GM23338 (cell line): ENCODE results near the gene SLC5A6. TPM values are rescaled to one million over a fixed set of nuclear protein-coding genes. Genes with fewer than 3 reads are reported as not detected.

Source experiments
- ATAC-seq: fragments of 200-7000 bp; cut with Tn5 transposase; 3 replicates; pipeline ENCODE4 v1.9.1; 2020
- DNase-seq: peaks from one replicate; pipeline ENCODE4 v3.0.0-alpha.2; 2015; ENCODE audit warnings: low spot score
- H2AFZ ChIP-seq: fragments of 200-600 bp; sonication (generic); 2 replicates; pipeline ENCODE4 v1.8.0; 2016; ENCODE audit warnings: antibody characterized with exemption, mild to moderate bottlenecking, moderate library complexity
- H3F3A ChIP-seq: fragments of 200-600 bp; sonication (generic); replicated peaks from 2 replicates; pipeline ENCODE4 v1.8.0; 2017; ENCODE audit warnings: antibody characterized with exemption, mixed run types, low read depth
- H3K27ac ChIP-seq: fragments of 200-600 bp; sonication (generic); 2 replicates; pipeline ENCODE4 v1.6.1; 2016; ENCODE audit warnings: low read depth
- H3K27me3 ChIP-seq: fragments of 200-600 bp; sonication (generic); 2 replicates; pipeline ENCODE4 v1.8.0; 2016; ENCODE audit warnings: mild to moderate bottlenecking, mixed run types, moderate library complexity; ENCODE audit not compliant: insufficient read depth
- H3K36me3 ChIP-seq: fragments of 200-600 bp; sonication (generic); 2 replicates; pipeline ENCODE4 v1.8.0; 2016; ENCODE audit warnings: mild to moderate bottlenecking; ENCODE audit not compliant: insufficient read depth
- H3K4me1 ChIP-seq: fragments of 200-600 bp; sonication (generic); 2 replicates; pipeline ENCODE4 v1.8.0; 2016; ENCODE audit warnings: mild to moderate bottlenecking, moderate library complexity; ENCODE audit not compliant: insufficient read depth
- H3K4me2 ChIP-seq: fragments of 200-600 bp; sonication (generic); 2 replicates; pipeline ENCODE4 v1.7.1; 2017; ENCODE audit warnings: mixed run types
- H3K4me3 ChIP-seq: fragments of 200-600 bp; sonication (generic); 2 replicates; pipeline ENCODE4 v1.6.1; 2016; ENCODE audit warnings: mixed run types
- H3K79me2 ChIP-seq: fragments of 200-600 bp; sonication (generic); replicated peaks from 2 replicates; pipeline ENCODE4 v1.8.0; 2017; ENCODE audit warnings: mild to moderate bottlenecking; ENCODE audit not compliant: insufficient read depth
- H3K9me2 ChIP-seq: fragments of 200-600 bp; sonication (generic); 2 replicates; pipeline ENCODE4 v1.8.0; 2017; ENCODE audit not compliant: insufficient read depth
- H4K20me1 ChIP-seq: fragments of 200-600 bp; sonication (generic); replicated peaks from 2 replicates; pipeline ENCODE4 v1.8.0; 2017; ENCODE audit warnings: mild to moderate bottlenecking; ENCODE audit not compliant: insufficient read depth
- H3K27ac Mint-ChIP-seq: 2 replicates; pipeline ENCODE4 v1.8.0; 2020; ENCODE audit warnings: inconsistent platforms, mild to moderate bottlenecking, moderate library complexity, mixed read lengths
- H3K27me3 Mint-ChIP-seq: 3 replicates; pipeline ENCODE4 v1.8.0; 2022; ENCODE audit warnings: low read depth, mild to moderate bottlenecking, moderate library complexity, mixed read lengths, inconsistent platforms; ENCODE audit not compliant: insufficient read depth, poor library complexity
- H3K36me3 Mint-ChIP-seq: 3 replicates; pipeline ENCODE4 v1.8.0; 2021; ENCODE audit warnings: low read depth, mild to moderate bottlenecking, inconsistent platforms, moderate library complexity, mixed read lengths
- H3K4me1 Mint-ChIP-seq: 3 replicates; pipeline ENCODE4 v1.8.0; 2020; ENCODE audit warnings: mild to moderate bottlenecking, inconsistent platforms, mixed read lengths
- H3K4me3 Mint-ChIP-seq: 3 replicates; pipeline ENCODE4 v1.8.0; 2021; ENCODE audit warnings: moderate library complexity, mild to moderate bottlenecking, inconsistent platforms, mixed read lengths
- H3K9me3 Mint-ChIP-seq: 3 replicates; pipeline ENCODE4 v1.8.0; 2020; ENCODE audit warnings: moderate library complexity, mild to moderate bottlenecking, inconsistent platforms, mixed read lengths
- CREB1 ChIP-seq: fragments of 250-450 bp; sonication (Bioruptor Pico); IDR thresholded peaks from 2 replicates; pipeline ENCODE4 v1.5.0; 2020; ENCODE audit warnings: low read depth, mild to moderate bottlenecking, moderate library complexity
- CTCF ChIP-seq, 2 experiments: fragments of 200-600 bp in 1 of 2; sonication (generic) in 1 of 2; conservative IDR thresholded peaks; 2 replicates each; pipeline versions ENCODE4 v1.5.1 to v1.6.1; 2016 to 2017; ENCODE audit warnings: antibody characterized with exemption in 2 of 2, low read depth in 2 of 2, mild to moderate bottlenecking in 2 of 2, moderate library complexity in 1 of 2
- ETS1 ChIP-seq: IDR thresholded peaks from 2 replicates; pipeline ENCODE4 v1.6.1; 2016; ENCODE audit warnings: antibody characterized with exemption
- EZH2 ChIP-seq: fragments of 200-600 bp; sonication (generic); IDR thresholded peaks from one replicate; pipeline ENCODE4 v1.8.0; 2017; ENCODE audit warnings: antibody characterized with exemption, mild to moderate bottlenecking, low read depth; ENCODE audit not compliant: unreplicated experiment
- EZH2phosphoT487 ChIP-seq: fragments of 200-600 bp; sonication (generic); IDR thresholded peaks from one replicate; pipeline ENCODE4 v1.8.1; 2018; ENCODE audit warnings: antibody characterized with exemption; ENCODE audit not compliant: unreplicated experiment
- JUNB ChIP-seq: IDR thresholded peaks from one replicate; pipeline ENCODE4 v1.6.1; 2016; ENCODE audit warnings: antibody characterized with exemption; ENCODE audit not compliant: unreplicated experiment
- NANOG ChIP-seq: IDR thresholded peaks from 2 replicates; pipeline ENCODE4 v1.6.1; 2016; ENCODE audit warnings: antibody characterized with exemption, borderline replicate concordance
- POLR2AphosphoS5 ChIP-seq: IDR thresholded peaks from 2 replicates; pipeline ENCODE4 v1.6.1; 2016; ENCODE audit warnings: antibody characterized with exemption, low read depth
- STAT1 ChIP-seq: IDR thresholded peaks from one replicate; pipeline ENCODE4 v1.6.1; 2016; ENCODE audit warnings: antibody characterized with exemption; ENCODE audit not compliant: unreplicated experiment
- polyA plus RNA-seq: library from polyadenylated mRNA; unstranded; fragments of >200 nt; fragmentation: Nextera tagmentation; extraction: Ambion mirVana; gene quantifications from 2 replicates; pipeline ENCODE4 v1.2.1, GENCODE V29; 2016
- total RNA-seq: library from RNA; depleted of rRNA; stranded (reverse); fragments of >200 nt; shearing (Covaris generic); gene quantifications from 2 replicates; pipeline ENCODE4 v1.2.3, GENCODE V29; 2014
- TF ChIP-seq, protein P1 (sequence below): fragments of 250-450 bp; sonication (Bioruptor Pico); IDR thresholded peaks from 2 replicates; pipeline ENCODE4 v1.5.0; 2020; ENCODE audit warnings: mild to moderate bottlenecking, moderate library complexity
- TF ChIP-seq, protein P2 (sequence below): IDR thresholded peaks from one replicate; pipeline ENCODE4 v1.6.1; 2018; ENCODE audit warnings: antibody characterized with exemption; ENCODE audit not compliant: unreplicated experiment

SLC5A6 gene
- total and polyA plus RNA-seq, 2 experiments from 2014 or later = 44.3 to 153 TPM

DNA sequence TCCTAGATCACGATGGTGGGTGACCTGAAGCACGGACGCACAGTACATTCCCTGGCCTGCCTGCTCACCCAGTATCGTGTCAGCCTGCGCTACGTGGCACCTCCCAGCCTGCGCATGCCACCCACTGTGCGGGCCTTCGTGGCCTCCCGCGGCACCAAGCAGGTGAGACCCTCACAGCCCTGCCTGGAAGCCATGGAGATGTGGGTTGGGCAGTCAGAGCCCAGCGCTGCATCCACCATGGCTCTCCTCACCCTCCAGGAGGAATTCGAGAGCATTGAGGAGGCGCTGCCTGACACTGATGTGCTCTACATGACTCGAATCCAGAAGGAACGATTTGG lies 30.5 kb upstream of the SLC5A6 start (continued):
- TF ChIP-seq, protein P1, sequence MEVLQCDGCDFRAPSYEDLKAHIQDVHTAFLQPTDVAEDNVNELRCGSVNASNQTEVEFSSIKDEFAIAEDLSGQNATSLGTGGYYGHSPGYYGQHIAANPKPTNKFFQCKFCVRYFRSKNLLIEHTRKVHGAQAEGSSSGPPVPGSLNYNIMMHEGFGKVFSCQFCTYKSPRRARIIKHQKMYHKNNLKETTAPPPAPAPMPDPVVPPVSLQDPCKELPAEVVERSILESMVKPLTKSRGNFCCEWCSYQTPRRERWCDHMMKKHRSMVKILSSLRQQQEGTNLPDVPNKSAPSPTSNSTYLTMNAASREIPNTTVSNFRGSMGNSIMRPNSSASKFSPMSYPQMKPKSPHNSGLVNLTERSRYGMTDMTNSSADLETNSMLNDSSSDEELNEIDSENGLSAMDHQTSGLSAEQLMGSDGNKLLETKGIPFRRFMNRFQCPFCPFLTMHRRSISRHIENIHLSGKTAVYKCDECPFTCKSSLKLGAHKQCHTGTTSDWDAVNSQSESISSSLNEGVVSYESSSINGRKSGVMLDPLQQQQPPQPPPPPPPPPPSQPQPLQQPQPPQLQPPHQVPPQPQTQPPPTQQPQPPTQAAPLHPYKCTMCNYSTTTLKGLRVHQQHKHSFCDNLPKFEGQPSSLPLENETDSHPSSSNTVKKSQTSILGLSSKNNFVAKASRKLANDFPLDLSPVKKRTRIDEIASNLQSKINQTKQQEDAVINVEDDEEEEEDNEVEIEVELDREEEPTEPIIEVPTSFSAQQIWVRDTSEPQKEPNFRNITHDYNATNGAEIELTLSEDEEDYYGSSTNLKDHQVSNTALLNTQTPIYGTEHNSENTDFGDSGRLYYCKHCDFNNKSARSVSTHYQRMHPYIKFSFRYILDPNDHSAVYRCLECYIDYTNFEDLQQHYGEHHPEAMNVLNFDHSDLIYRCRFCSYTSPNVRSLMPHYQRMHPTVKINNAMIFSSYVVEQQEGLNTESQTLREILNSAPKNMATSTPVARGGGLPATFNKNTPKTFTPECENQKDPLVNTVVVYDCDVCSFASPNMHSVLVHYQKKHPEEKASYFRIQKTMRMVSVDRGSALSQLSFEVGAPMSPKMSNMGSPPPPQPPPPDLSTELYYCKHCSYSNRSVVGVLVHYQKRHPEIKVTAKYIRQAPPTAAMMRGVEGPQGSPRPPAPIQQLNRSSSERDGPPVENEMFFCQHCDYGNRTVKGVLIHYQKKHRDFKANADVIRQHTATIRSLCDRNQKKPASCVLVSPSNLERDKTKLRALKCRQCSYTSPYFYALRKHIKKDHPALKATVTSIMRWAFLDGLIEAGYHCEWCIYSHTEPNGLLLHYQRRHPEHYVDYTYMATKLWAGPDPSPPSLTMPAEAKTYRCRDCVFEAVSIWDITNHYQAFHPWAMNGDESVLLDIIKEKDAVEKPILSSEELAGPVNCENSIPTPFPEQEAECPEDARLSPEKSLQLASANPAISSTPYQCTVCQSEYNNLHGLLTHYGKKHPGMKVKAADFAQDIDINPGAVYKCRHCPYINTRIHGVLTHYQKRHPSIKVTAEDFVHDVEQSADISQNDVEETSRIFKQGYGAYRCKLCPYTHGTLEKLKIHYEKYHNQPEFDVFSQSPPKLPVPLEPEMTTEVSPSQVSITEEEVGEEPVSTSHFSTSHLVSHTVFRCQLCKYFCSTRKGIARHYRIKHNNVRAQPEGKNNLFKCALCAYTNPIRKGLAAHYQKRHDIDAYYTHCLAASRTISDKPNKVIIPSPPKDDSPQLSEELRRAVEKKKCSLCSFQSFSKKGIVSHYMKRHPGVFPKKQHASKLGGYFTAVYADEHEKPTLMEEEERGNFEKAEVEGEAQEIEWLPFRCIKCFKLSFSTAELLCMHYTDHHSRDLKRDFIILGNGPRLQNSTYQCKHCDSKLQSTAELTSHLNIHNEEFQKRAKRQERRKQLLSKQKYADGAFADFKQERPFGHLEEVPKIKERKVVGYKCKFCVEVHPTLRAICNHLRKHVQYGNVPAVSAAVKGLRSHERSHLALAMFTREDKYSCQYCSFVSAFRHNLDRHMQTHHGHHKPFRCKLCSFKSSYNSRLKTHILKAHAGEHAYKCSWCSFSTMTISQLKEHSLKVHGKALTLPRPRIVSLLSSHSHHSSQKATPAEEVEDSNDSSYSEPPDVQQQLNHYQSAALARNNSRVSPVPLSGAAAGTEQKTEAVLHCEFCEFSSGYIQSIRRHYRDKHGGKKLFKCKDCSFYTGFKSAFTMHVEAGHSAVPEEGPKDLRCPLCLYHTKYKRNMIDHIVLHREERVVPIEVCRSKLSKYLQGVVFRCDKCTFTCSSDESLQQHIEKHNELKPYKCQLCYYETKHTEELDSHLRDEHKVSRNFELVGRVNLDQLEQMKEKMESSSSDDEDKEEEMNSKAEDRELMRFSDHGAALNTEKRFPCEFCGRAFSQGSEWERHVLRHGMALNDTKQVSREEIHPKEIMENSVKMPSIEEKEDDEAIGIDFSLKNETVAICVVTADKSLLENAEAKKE (CRISPR knock-in tag) = no peak
- no peak for TF ChIP-seq EZH2
- TF ChIP-seq JUNB = no peak
- no peak for TF ChIP-seq EZH2phosphoT487
- no peak for TF ChIP-seq STAT1

DNA sequence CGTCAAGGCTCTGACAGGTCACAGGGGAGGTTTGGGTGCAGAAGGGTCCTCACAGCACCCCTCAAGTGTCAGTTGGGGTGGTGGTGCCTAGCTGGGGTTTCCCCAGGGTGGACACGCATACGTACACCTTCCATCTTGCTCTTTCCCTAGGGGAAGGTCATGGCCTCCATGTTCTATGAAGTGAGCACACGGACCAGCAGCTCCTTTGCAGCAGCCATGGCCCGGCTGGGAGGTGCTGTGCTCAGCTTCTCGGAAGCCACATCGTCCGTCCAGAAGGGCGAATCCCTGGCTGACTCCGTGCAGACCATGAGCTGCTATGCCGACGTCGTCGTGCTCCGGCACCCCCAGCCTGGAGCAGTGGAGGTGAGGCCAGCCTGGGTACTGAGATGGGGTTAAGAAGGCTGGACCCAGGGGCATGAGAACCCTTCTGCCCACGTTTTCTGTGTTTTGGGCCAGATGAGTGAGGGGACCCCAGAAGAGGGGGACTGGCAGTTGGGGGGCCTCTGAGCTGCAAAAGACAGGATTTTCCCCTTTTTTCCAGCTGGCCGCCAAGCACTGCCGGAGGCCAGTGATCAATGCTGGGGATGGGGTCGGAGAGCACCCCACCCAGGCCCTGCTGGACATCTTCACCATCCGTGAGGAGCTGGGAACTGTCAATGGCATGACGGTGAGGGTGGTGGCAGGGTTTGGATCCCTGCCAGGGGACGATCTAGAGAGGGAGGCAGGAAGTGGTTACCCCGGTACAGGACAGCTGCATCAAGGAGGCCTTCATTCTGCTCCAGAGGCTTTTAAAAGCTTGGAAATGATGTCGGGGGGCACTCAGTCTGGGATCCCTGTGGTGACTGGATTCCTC lies 29.9 kb upstream of the SLC5A6 start:
- no peak overlapping the region for H3K4me3 Mint-ChIP-seq
- peaks cover 78% of the 10 kb centered on the region for H3K36me3 Mint-ChIP-seq
- H3K4me1 Mint-ChIP-seq = no peaks in the 10 kb centered on the region
- H3K27ac Mint-ChIP-seq = no peak overlapping the region
- Histone ChIP-seq H3F3A (peaks cover 5% of the 10 kb centered on the region; the same call in 1 of the 2 replicates), H3K27ac (no peak overlapping the region), H4K20me1 (no peaks in the 10 kb centered on the region; the same call in none of the 2 replicates), H3K4me1 (no peaks in the 10 kb centered on the region), H3K79me2 (no peaks in the 10 kb centered on the region), H3K36me3 (peaks cover 42% of the 10 kb centered on the region), H3K4me3 (no peak overlapping the region), H3K4me2 (no peak overlapping the region), H2AFZ (no peak overlapping the region), H3K9me2 (no peaks in the 10 kb centered on the region), H3K27me3 (no peaks in the 10 kb centered on the region)
- H3K27me3 Mint-ChIP-seq = peaks cover 22% of the 10 kb centered on the region
- DNase-seq (no peak), ATAC-seq (no peak)
- no peaks in the 10 kb centered on the region; the same call in 2 of the 3 replicates for H3K9me3 Mint-ChIP-seq
- no peak for TF ChIP-seq EZH2
- no peak for TF ChIP-seq CREB1 (CRISPR knock-in tag)
- TF ChIP-seq CTCF (conservative IDR thresholded peaks at IDR 0.05; ENCODE audit: low read depth in 2 of 2) = no peak
- TF ChIP-seq NANOG = no peak
- no peak for TF ChIP-seq POLR2AphosphoS5
- TF ChIP-seq STAT1 = no peak
- TF ChIP-seq, protein P2, sequence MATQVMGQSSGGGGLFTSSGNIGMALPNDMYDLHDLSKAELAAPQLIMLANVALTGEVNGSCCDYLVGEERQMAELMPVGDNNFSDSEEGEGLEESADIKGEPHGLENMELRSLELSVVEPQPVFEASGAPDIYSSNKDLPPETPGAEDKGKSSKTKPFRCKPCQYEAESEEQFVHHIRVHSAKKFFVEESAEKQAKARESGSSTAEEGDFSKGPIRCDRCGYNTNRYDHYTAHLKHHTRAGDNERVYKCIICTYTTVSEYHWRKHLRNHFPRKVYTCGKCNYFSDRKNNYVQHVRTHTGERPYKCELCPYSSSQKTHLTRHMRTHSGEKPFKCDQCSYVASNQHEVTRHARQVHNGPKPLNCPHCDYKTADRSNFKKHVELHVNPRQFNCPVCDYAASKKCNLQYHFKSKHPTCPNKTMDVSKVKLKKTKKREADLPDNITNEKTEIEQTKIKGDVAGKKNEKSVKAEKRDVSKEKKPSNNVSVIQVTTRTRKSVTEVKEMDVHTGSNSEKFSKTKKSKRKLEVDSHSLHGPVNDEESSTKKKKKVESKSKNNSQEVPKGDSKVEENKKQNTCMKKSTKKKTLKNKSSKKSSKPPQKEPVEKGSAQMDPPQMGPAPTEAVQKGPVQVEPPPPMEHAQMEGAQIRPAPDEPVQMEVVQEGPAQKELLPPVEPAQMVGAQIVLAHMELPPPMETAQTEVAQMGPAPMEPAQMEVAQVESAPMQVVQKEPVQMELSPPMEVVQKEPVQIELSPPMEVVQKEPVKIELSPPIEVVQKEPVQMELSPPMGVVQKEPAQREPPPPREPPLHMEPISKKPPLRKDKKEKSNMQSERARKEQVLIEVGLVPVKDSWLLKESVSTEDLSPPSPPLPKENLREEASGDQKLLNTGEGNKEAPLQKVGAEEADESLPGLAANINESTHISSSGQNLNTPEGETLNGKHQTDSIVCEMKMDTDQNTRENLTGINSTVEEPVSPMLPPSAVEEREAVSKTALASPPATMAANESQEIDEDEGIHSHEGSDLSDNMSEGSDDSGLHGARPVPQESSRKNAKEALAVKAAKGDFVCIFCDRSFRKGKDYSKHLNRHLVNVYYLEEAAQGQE = no peak
- TF ChIP-seq ETS1 = no peak
- TF ChIP-seq EZH2phosphoT487 = no peak
- no peak for TF ChIP-seq JUNB
